PC-9 (cell line): ENCODE results near the gene SERPINB13.

Source experiments
- EZH2 ChIP-seq: fragments of 200-600 bp; sonication (generic); IDR thresholded peaks from 2 replicates; pipeline ENCODE4 v1.8.0; 2017; ENCODE audit warnings: antibody characterized with exemption, low read depth
- TF ChIP-seq, protein P1 (sequence below): fragments of 200-600 bp; sonication (generic); conservative IDR thresholded peaks from 2 replicates; pipeline ENCODE4 v1.6.1; 2017; ENCODE audit warnings: mixed run types, antibody characterized with exemption, mild to moderate bottlenecking, moderate library complexity

DNA sequence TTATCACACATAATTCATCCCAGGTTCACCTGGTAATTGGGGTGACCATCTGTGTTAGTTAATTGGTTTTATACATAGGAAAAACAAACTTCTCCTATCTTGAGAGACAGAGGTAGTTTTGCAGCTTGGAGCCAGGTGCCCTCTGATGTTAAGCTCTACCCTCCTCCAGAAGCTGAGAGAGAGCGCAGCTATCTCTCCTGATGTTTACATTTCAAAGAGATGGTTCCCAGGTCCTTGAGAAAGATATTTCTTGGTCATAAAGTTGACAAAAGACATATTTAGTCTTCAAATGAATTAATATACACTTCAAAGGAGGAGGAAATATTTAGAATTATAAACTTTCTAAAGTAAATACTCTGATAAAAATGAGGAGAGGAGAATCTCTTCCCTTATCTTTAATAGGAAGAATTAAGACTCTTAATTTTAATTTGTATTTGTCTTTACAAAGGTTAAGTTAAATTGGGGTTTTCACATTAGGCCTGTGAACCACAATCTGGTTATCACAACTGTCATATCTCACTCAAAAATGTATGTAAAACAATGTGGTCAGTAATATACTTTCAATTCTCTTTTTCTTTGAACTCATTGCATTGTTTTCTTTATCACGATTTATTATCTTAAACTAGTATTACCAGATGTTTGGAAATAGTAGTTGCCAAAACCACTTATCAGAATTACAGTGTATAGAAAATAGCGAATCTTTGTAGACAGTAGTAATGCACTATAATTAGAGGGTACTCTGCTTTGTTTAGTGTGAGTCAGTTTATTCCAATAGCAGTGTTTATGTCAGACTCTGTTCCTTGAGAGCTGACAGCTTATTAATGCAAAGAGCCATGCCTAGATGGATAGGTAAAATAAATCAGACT lies 30.1 kb downstream of the SERPINB13 start:
- TF ChIP-seq EZH2, result no peak
- TF ChIP-seq, protein P1, sequence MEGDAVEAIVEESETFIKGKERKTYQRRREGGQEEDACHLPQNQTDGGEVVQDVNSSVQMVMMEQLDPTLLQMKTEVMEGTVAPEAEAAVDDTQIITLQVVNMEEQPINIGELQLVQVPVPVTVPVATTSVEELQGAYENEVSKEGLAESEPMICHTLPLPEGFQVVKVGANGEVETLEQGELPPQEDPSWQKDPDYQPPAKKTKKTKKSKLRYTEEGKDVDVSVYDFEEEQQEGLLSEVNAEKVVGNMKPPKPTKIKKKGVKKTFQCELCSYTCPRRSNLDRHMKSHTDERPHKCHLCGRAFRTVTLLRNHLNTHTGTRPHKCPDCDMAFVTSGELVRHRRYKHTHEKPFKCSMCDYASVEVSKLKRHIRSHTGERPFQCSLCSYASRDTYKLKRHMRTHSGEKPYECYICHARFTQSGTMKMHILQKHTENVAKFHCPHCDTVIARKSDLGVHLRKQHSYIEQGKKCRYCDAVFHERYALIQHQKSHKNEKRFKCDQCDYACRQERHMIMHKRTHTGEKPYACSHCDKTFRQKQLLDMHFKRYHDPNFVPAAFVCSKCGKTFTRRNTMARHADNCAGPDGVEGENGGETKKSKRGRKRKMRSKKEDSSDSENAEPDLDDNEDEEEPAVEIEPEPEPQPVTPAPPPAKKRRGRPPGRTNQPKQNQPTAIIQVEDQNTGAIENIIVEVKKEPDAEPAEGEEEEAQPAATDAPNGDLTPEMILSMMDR, result no peak
